GM18511 (cell line): Measurements from ENCODE around the gene BRME1.

Experiments
- ATAC-seq: cut with Tn5 transposase; IDR thresholded peaks from one replicate; pipeline ENCODE4 v1.9.1; 2021; ENCODE audit warnings: mild to moderate bottlenecking, moderate library complexity; ENCODE audit not compliant: unreplicated experiment

The BRME1 gene

GRCh38 chr19:13905634-13906520 lies at the start of gene BRME1, which contains the start of gene CC2D1A:
BRME1 (minus strand) TSS chr19:13906117; CDS start chr19:13904892, 1,225 bp downstream.
CC2D1A (plus strand) TSS chr19:13906201; CDS start chr19:13906442, 241 bp downstream.
- peak; percentile 89 for ATAC-seq

GRCh38 chr19:13954185-13954584 lies 48.3 kb upstream of the BRME1 start:
- no peak for ATAC-seq

- ATAC-seq = no peak
Observed at GRCh38 chr19:13952931-13953531, 47.1 kb upstream of the BRME1 start.

- peak; percentile 98 for ATAC-seq
Observed at GRCh38 chr19:13952154-13952930, 46.4 kb upstream of the BRME1 start, which contains the start of gene DCAF15. DCAF15 (plus strand) TSS chr19:13952509; CDS start chr19:13952513, 4 bp downstream.

- ATAC-seq = peak; percentile 3
Observed at GRCh38 chr19:13951799-13952153, 45.9 kb upstream of the BRME1 start.

GRCh38 chr19:13951043-13951442 lies 45.1 kb upstream of the BRME1 start:
- no peak for ATAC-seq

GRCh38 chr19:13946414-13946813 lies 40.5 kb upstream of the BRME1 start:
- ATAC-seq = no peak

- no peak for ATAC-seq
Observed at GRCh38 chr19:13942023-13942684, 36.2 kb upstream of the BRME1 start.

GRCh38 chr19:13938301-13939064 lies 32.6 kb upstream of the BRME1 start, which contains the start of gene PODNL1:
PODNL1 (minus strand) TSS chr19:13938417; CDS start chr19:13938181, 236 bp downstream.
- no peak for ATAC-seq

- ATAC-seq = no peak
Observed at GRCh38 chr19:13937479-13938300, 31.8 kb upstream of the BRME1 start.

GRCh38 chr19:13935765-13936510 lies 30.0 kb upstream of the BRME1 start:
- ATAC-seq = no peak

GRCh38 chr19:13934785-13935109 lies 28.8 kb upstream of the BRME1 start:
- no peak for ATAC-seq

- ATAC-seq = no peak
Observed at GRCh38 chr19:13932911-13933393, 27.0 kb upstream of the BRME1 start.

- ATAC-seq = no peak
Observed at GRCh38 chr19:13932149-13932637, 26.3 kb upstream of the BRME1 start.

- ATAC-seq = no peak
Observed at GRCh38 chr19:13931391-13932148, 25.7 kb upstream of the BRME1 start.

GRCh38 chr19:13930402-13930801 lies 24.5 kb upstream of the BRME1 start:
- ATAC-seq = no peak

- no peak for ATAC-seq
Observed at GRCh38 chr19:13929956-13930355, 24.0 kb upstream of the BRME1 start.
